RWPE2 (cell line): ENCODE results near the gene SPP2.

Source experiments
- ATAC-seq: fragments of 200-7000 bp; cut with Tn5 transposase; 3 replicates; pipeline ENCODE4 v1.9.1; 2021; ENCODE audit warnings: low read depth
- DNase-seq: peaks from one replicate; pipeline ENCODE4 v3.0.0-alpha.2; 2020; ENCODE audit warnings: low spot score
- H3K27ac ChIP-seq: fragments of 450-650 bp; 2 replicates; pipeline ENCODE4 v1.5.1; 2017; ENCODE audit warnings: mild to moderate bottlenecking; ENCODE audit not compliant: poor library complexity, severe bottlenecking
- H3K27me3 ChIP-seq: fragments of 250-450 bp; sonication (Bioruptor Pico); 2 replicates; pipeline ENCODE4 v1.5.1; 2021; ENCODE audit warnings: mild to moderate bottlenecking, moderate library complexity; ENCODE audit not compliant: insufficient read depth, poor library complexity, severe bottlenecking
- H3K36me3 ChIP-seq: fragments of 250-450 bp; sonication (Bioruptor Pico); 2 replicates; pipeline ENCODE4 v1.5.1; 2020; ENCODE audit warnings: low read depth, mild to moderate bottlenecking, moderate library complexity
- H3K4me1 ChIP-seq: fragments of 250-450 bp; sonication (Bioruptor Pico); 2 replicates; pipeline ENCODE4 v1.5.1; 2021; ENCODE audit warnings: mild to moderate bottlenecking, moderate library complexity; ENCODE audit not compliant: insufficient read depth, poor library complexity, severe bottlenecking
- H3K4me3 ChIP-seq: fragments of 250-450 bp; sonication (Bioruptor Pico); 2 replicates; pipeline ENCODE4 v1.5.1; 2021; ENCODE audit warnings: mild to moderate bottlenecking, moderate library complexity; ENCODE audit not compliant: severe bottlenecking
- H3K9me3 ChIP-seq: fragments of 250-450 bp; sonication (Bioruptor Pico); 2 replicates; pipeline ENCODE4 v1.5.1; 2021; ENCODE audit warnings: mild to moderate bottlenecking, moderate library complexity; ENCODE audit not compliant: severe bottlenecking
- TF ChIP-seq, protein P1 (sequence below): fragments of 450-650 bp; IDR thresholded peaks from one replicate; pipeline ENCODE4 v1.5.1; 2017; ENCODE audit warnings: mild to moderate bottlenecking, moderate library complexity; ENCODE audit not compliant: poor library complexity, severe bottlenecking

The SPP2 gene

DNA sequence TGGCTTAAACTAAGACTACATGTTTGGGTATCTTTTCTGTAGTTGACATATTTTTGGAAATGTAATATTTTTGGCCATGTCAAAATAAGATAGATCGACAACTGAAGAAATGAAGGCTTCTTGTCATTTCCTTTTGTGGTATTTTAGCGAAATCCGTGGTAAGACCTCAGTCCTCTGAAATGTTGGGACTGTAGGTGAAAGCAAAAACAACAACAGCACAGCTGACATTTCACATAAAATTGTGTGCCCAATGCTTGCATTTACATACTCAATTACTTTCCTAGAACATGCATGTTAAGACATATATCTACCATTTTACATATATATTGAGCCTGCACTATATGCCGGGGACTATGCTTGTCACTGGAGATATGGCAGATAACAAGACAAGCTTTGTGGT lies 50.2 kb downstream of the SPP2 start:
- no peak for DNase-seq
- no peak overlapping the region for H3K27ac ChIP-seq
- TF ChIP-seq, protein P1, sequence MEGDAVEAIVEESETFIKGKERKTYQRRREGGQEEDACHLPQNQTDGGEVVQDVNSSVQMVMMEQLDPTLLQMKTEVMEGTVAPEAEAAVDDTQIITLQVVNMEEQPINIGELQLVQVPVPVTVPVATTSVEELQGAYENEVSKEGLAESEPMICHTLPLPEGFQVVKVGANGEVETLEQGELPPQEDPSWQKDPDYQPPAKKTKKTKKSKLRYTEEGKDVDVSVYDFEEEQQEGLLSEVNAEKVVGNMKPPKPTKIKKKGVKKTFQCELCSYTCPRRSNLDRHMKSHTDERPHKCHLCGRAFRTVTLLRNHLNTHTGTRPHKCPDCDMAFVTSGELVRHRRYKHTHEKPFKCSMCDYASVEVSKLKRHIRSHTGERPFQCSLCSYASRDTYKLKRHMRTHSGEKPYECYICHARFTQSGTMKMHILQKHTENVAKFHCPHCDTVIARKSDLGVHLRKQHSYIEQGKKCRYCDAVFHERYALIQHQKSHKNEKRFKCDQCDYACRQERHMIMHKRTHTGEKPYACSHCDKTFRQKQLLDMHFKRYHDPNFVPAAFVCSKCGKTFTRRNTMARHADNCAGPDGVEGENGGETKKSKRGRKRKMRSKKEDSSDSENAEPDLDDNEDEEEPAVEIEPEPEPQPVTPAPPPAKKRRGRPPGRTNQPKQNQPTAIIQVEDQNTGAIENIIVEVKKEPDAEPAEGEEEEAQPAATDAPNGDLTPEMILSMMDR = no peak
- no peaks in the 10 kb centered on the region for H3K4me1 ChIP-seq
- no peaks in the 10 kb centered on the region for H3K27me3 ChIP-seq
- H3K4me3 ChIP-seq = no peak overlapping the region
- H3K36me3 ChIP-seq = no peaks in the 10 kb centered on the region
- no peaks in the 10 kb centered on the region for H3K9me3 ChIP-seq
- ATAC-seq = no peak

DNA sequence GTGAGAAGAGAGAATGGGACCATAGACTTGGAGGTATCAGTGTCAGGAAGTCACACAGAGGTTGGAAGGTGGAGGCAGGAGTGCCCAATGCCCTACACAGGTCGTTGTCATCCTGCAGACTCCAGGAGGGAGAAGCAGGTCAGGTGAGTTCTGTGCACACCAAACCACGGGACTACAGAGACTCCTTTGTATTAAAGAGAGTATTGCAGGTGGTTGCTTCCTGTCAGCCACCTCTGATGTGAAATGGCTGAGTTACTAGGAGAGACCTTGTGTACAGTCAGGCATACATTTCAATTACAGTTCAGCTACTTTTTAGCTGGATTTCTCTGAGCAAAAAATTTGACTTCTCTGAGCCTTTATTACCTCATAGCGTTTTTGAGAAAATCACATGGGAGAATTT lies 51.6 kb downstream of the SPP2 start:
- H3K27ac ChIP-seq = no peak overlapping the region
- H3K36me3 ChIP-seq = no peaks in the 10 kb centered on the region
- H3K4me3 ChIP-seq = no peak overlapping the region
- TF ChIP-seq, protein P1 = no peak
- DNase-seq (no peak), ATAC-seq (peak; percentile 29; the same call in 1 of the 3 replicates)
- H3K27me3 ChIP-seq = no peaks in the 10 kb centered on the region
- no peaks in the 10 kb centered on the region for H3K9me3 ChIP-seq
- no peaks in the 10 kb centered on the region for H3K4me1 ChIP-seq

DNA sequence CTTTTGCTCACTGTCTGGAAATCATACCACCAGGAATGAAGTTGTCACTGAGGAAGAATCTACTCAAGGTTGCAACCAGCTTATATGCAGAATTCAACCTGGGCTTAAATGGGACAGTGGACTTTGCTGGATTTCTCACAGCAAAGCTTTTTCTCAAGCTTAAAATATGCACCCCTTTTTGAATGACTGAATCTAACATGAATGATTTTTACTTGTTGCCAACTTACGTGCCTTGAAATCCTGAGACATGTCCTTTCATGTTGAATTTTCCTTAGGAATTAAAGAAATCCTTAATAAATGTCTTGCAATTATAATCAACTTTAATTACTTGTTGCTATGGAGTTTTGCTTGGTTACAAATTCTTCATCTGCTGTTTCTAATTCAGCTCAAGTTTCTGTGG lies 57.4 kb downstream of the SPP2 start:
- Histone ChIP-seq H3K27me3 (no peaks in the 10 kb centered on the region), H3K9me3 (no peaks in the 10 kb centered on the region), H3K27ac (peak overlapping the region; percentile 54), H3K4me3 (no peak overlapping the region), H3K4me1 (peaks cover 22% of the 10 kb centered on the region), H3K36me3 (no peaks in the 10 kb centered on the region)
- TF ChIP-seq, protein P1 = no peak
- DNase-seq (no peak), ATAC-seq (no peak)

DNA sequence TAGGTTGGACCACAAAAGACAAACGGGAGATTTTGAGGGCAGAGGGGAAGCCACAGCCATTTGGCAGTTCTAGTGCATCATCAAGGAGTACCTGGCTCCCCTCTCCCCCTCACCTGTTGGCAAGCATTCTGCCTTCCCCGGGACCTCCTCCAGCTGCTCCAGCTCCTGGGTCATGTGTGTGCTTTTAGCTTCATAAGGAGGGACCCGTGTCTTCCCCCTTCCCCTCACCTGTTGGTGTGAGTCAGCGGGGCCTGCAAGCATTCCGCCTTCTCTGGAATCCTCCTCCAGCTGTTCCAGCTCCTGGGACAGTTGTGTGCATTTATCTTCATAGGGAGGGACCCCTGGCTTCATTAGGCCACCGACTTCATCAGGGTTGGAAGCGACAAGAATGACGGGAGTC lies 58.8 kb downstream of the SPP2 start:
- Histone ChIP-seq H3K4me3 (no peak overlapping the region), H3K27me3 (no peaks in the 10 kb centered on the region), H3K27ac (no peak overlapping the region), H3K9me3 (no peaks in the 10 kb centered on the region), H3K4me1 (peaks cover 26% of the 10 kb centered on the region), H3K36me3 (no peaks in the 10 kb centered on the region)
- TF ChIP-seq, protein P1 = no peak
- DNase-seq (no peak), ATAC-seq (no peak)

DNA sequence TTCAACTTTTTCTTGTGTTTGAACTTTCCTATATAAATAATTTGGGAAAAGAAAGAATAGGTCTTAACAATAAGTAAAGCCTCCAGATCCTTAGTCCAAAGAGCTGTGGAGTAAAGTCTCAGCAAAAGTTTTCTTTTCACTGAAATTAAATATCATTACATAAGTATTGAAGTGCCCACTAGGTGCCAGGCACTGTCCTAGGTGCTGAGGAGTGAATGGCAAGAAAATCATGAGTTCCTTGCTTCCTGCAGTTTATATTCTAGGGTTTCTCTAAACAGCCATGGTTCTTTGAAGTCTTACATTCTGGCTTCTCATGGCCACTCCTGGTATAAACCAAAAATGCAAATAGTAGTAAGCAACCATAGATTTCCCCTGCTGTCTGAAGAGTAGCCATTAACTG lies 59.7 kb downstream of the SPP2 start:
- Histone ChIP-seq H3K4me1 (peaks cover 26% of the 10 kb centered on the region), H3K4me3 (no peak overlapping the region), H3K9me3 (no peaks in the 10 kb centered on the region), H3K27me3 (no peaks in the 10 kb centered on the region), H3K27ac (peak overlapping the region; percentile 76), H3K36me3 (no peaks in the 10 kb centered on the region)
- ATAC-seq (no peak), DNase-seq (no peak)
- TF ChIP-seq, protein P1 = no peak
